SK-N-SH (cell line): ENCODE data around the gene RNF217.

ENCODE experiments used
- EZH2phosphoT487 ChIP-seq: fragments of 200-600 bp; sonication (generic); IDR thresholded peaks from 2 replicates; pipeline ENCODE4 v1.6.1; 2017; ENCODE audit warnings: low read depth, mixed run types, mild to moderate bottlenecking, antibody characterized with exemption, moderate library complexity, borderline replicate concordance
- RCOR1 ChIP-seq: fragments of 150-350 bp; IDR thresholded peaks from 2 replicates; pipeline ENCODE4 v1.6.1; 2017; ENCODE audit warnings: antibody characterized with exemption, low read length
- RXRA ChIP-seq: IDR thresholded peaks from 2 replicates; pipeline ENCODE4 v1.4.0; 2012; ENCODE audit warnings: low read depth, mild to moderate bottlenecking, borderline replicate concordance
- TAF1 ChIP-seq: IDR thresholded peaks from 2 replicates; pipeline ENCODE4 v1.6.1; 2012; ENCODE audit warnings: low read depth, mild to moderate bottlenecking, low read length, moderate library complexity, borderline replicate concordance
- TF ChIP-seq, protein P1 (sequence below): IDR thresholded peaks from 2 replicates; pipeline ENCODE4 v1.6.1; 2012; ENCODE audit warnings: mild to moderate bottlenecking, low read depth, low read length, moderate library complexity

DNA sequence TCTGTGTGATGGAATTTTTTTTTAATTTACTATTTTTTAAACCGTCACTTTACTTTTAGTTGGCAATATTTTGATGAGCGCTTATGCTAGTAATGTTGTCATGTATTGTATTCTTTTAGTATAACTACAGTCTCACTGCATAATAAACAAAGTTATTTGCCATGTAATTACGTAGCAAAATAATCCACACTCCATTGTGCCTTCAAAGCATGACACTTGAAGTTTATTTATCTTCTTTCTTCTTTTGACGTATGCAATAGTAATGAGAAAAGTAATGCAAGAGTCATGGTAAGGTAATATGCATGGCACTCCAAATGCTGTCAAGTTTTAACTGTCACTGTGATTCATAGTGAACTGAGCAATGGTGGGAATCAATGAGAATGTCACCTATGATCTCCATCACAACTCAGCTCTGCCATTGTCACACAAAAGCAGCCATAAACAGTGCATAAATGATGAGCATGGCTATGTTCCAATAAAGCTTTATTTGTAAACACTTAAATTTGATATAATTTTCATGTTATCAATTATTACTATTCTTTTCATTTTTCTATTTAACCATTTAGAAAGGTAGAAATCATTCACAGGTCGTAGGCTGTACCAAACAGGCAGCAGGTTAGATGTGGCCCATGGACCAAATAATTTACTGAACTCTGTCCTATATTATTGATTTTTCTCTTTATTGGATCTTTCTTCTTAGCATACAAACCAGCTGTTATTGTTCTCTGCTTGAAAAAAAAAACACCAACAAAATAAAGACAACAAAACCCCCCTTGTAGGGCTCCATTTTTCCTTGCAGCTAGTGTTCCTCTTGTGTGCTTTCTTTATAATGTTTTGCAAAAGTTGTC lies 27.1 kb downstream of the RNF217 start:
- no peak for TF ChIP-seq TAF1
- TF ChIP-seq RXRA = no peak
- TF ChIP-seq, protein P1, sequence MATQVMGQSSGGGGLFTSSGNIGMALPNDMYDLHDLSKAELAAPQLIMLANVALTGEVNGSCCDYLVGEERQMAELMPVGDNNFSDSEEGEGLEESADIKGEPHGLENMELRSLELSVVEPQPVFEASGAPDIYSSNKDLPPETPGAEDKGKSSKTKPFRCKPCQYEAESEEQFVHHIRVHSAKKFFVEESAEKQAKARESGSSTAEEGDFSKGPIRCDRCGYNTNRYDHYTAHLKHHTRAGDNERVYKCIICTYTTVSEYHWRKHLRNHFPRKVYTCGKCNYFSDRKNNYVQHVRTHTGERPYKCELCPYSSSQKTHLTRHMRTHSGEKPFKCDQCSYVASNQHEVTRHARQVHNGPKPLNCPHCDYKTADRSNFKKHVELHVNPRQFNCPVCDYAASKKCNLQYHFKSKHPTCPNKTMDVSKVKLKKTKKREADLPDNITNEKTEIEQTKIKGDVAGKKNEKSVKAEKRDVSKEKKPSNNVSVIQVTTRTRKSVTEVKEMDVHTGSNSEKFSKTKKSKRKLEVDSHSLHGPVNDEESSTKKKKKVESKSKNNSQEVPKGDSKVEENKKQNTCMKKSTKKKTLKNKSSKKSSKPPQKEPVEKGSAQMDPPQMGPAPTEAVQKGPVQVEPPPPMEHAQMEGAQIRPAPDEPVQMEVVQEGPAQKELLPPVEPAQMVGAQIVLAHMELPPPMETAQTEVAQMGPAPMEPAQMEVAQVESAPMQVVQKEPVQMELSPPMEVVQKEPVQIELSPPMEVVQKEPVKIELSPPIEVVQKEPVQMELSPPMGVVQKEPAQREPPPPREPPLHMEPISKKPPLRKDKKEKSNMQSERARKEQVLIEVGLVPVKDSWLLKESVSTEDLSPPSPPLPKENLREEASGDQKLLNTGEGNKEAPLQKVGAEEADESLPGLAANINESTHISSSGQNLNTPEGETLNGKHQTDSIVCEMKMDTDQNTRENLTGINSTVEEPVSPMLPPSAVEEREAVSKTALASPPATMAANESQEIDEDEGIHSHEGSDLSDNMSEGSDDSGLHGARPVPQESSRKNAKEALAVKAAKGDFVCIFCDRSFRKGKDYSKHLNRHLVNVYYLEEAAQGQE = no peak
- TF ChIP-seq RCOR1 = no peak
- TF ChIP-seq EZH2phosphoT487 = no peak
